Activated CD4-positive, alpha-beta T cell treated with anti-CD3 and anti-CD28 coated beads for 48 hours (primary cell): ENCODE measurements around the gene MYCT1.
"Not testable (repeated sequence)": the region's sequence is repeated elsewhere in the genome, so short reads cannot be mapped to it uniquely, and the experiment has no call there.

Source experiments
- DNase-seq: peaks from one replicate; pipeline ENCODE4 v3.0.0-alpha.2; 2020

Gene MYCT1

GRCh38 chr6:152697634-152698033 lies at the start of gene MYCT1:
TSS of gene MYCT1 (plus strand) at chr6:152697897. CDS start at chr6:152697903, 6 bp downstream.
- no peak for DNase-seq

GRCh38 chr6:152648105-152648504 lies 49.6 kb upstream of the MYCT1 start:
- no peak for DNase-seq

- no peak for DNase-seq
These were observed 45.7 kb upstream of the MYCT1 start for GRCh38 chr6:152651986-152652385.

- DNase-seq = no peak
These were observed 35.9 kb upstream of the MYCT1 start for GRCh38 chr6:152661776-152662175.

GRCh38 chr6:152669895-152670294 lies 27.8 kb upstream of the MYCT1 start:
- no peak for DNase-seq

- no peak for DNase-seq
These were observed 26.5 kb upstream of the MYCT1 start for GRCh38 chr6:152671171-152671570.

GRCh38 chr6:152673236-152673635 lies 24.5 kb upstream of the MYCT1 start:
- no peak for DNase-seq

- DNase-seq = no peak
These were observed 17.5 kb upstream of the MYCT1 start for GRCh38 chr6:152680151-152680550.

- no peak for DNase-seq
These were observed 16.7 kb upstream of the MYCT1 start for GRCh38 chr6:152680879-152681517.

GRCh38 chr6:152682141-152682540 lies 15.6 kb upstream of the MYCT1 start:
- no peak for DNase-seq

GRCh38 chr6:152682935-152683334 lies 14.8 kb upstream of the MYCT1 start:
- not testable (repeated sequence) for DNase-seq

- no peak for DNase-seq
These were observed 11.9 kb upstream of the MYCT1 start for GRCh38 chr6:152685819-152686218.

GRCh38 chr6:152695372-152696045 lies 2.2 kb upstream of the MYCT1 start:
- DNase-seq = no peak

GRCh38 chr6:152696522-152696921 lies 1.2 kb upstream of the MYCT1 start:
- no peak for DNase-seq

- no peak for DNase-seq
These were observed 995 bp downstream of the MYCT1 start for GRCh38 chr6:152698692-152699091.

GRCh38 chr6:152700427-152700826 lies 2.7 kb downstream of the MYCT1 start:
- DNase-seq = no peak

- DNase-seq = no peak
These were observed 3.6 kb downstream of the MYCT1 start for GRCh38 chr6:152701081-152701862.

GRCh38 chr6:152701863-152702401 lies 4.2 kb downstream of the MYCT1 start:
- no peak for DNase-seq

- not testable (repeated sequence) for DNase-seq
These were observed 6.1 kb downstream of the MYCT1 start for GRCh38 chr6:152703750-152704149.

- DNase-seq = no peak
These were observed 7.6 kb downstream of the MYCT1 start for GRCh38 chr6:152705327-152705726.

GRCh38 chr6:152716322-152716721 lies 18.6 kb downstream of the MYCT1 start:
- no peak for DNase-seq

GRCh38 chr6:152720974-152721373 lies 23.3 kb downstream of the MYCT1 start:
- DNase-seq = no peak

- no peak for DNase-seq
These were observed 24.3 kb downstream of the MYCT1 start for GRCh38 chr6:152721956-152722355.

- no peak for DNase-seq
These were observed 25.7 kb downstream of the MYCT1 start for GRCh38 chr6:152723398-152723797.
